GM18517 (cell line): ENCODE data around the gene IDNK.
"Not testable (repeated sequence)": the region's sequence is repeated elsewhere in the genome, so short reads cannot be mapped to it uniquely, and the experiment has no call there.

Experiments
- ATAC-seq: cut with Tn5 transposase; IDR thresholded peaks from one replicate; pipeline ENCODE4 v1.9.1; 2021; ENCODE audit warnings: mild to moderate bottlenecking, moderate library complexity; ENCODE audit not compliant: unreplicated experiment

The IDNK gene

GRCh38 chr9:83622939-83623678 lies at the start of gene IDNK:
IDNK (plus strand) TSS chr9:83623143; CDS start chr9:83623172, 29 bp downstream.
- peak; percentile 74 for ATAC-seq

GRCh38 chr9:83574482-83574881 lies 48.5 kb upstream of the IDNK start:
- ATAC-seq, result no peak

GRCh38 chr9:83582029-83582428 lies 40.9 kb upstream of the IDNK start:
- ATAC-seq, result no peak

GRCh38 chr9:83583151-83584014 lies 39.6 kb upstream of the IDNK start:
- ATAC-seq, result no peak

GRCh38 chr9:83584995-83585394 lies 37.9 kb upstream of the IDNK start:
- no peak for ATAC-seq

GRCh38 chr9:83588256-83588655 lies 34.7 kb upstream of the IDNK start:
- no peak for ATAC-seq

GRCh38 chr9:83596899-83597504 lies 25.9 kb upstream of the IDNK start:
- ATAC-seq, result no peak

- ATAC-seq, result no peak
These were observed 24.5 kb upstream of the IDNK start for GRCh38 chr9:83598487-83598886.

GRCh38 chr9:83599071-83599470 lies 23.9 kb upstream of the IDNK start:
- ATAC-seq, result no peak

GRCh38 chr9:83601463-83601862 lies 21.5 kb upstream of the IDNK start:
- no peak for ATAC-seq

GRCh38 chr9:83607620-83608019 lies 15.3 kb upstream of the IDNK start:
- ATAC-seq, result not testable (repeated sequence)

- not testable (repeated sequence) for ATAC-seq
These were observed 9.6 kb upstream of the IDNK start for GRCh38 chr9:83613298-83613697.

- no peak for ATAC-seq
These were observed 5.6 kb upstream of the IDNK start for GRCh38 chr9:83617299-83617698.

- no peak for ATAC-seq
These were observed 1.9 kb upstream of the IDNK start for GRCh38 chr9:83620841-83621636.

GRCh38 chr9:83622433-83622938 lies 457 bp upstream of the IDNK start:
- no peak for ATAC-seq

- ATAC-seq, result peak; percentile 25
These were observed 735 bp downstream of the IDNK start for GRCh38 chr9:83623679-83624076.

- no peak for ATAC-seq
These were observed 2.2 kb downstream of the IDNK start for GRCh38 chr9:83625178-83625577.

GRCh38 chr9:83628540-83628939 lies 5.6 kb downstream of the IDNK start:
- ATAC-seq, result no peak

- ATAC-seq, result no peak
These were observed 6.6 kb downstream of the IDNK start for GRCh38 chr9:83629433-83630104.

GRCh38 chr9:83630938-83631457 lies 8.1 kb downstream of the IDNK start:
- ATAC-seq, result no peak
